ENCODE results near the gene PCSK9.

PCSK9 gene

DNA sequence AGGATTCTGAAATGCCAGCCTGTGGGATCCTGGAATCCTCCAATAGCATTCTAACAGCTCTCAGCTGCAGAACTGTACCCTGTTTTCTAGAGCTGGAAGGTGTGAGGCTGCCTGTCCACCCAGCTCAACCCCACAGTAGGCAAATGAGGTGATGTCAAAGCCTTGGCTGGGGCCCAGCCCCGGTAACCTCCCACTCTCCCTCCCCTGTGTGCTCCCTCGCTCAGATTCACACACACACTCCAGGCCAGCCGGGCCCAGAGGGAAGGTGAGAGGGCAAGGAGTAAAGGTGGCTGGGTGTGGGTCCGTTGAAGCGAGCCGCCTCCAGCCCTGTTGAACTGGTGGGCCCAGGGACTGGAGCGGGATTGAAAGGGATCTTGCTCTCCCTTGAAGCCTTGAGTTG lies 40.7 kb upstream of the PCSK9 start, which contains the start of gene BSND:
TSS of gene BSND (plus strand) at position 257 of the 400 bp plus-strand sequence. CDS start 254 bp downstream, outside the sequence.
- no peak within 1 kb of the TSS for H3K27ac ChIP-seq
- TF ChIP-seq, protein P1, sequence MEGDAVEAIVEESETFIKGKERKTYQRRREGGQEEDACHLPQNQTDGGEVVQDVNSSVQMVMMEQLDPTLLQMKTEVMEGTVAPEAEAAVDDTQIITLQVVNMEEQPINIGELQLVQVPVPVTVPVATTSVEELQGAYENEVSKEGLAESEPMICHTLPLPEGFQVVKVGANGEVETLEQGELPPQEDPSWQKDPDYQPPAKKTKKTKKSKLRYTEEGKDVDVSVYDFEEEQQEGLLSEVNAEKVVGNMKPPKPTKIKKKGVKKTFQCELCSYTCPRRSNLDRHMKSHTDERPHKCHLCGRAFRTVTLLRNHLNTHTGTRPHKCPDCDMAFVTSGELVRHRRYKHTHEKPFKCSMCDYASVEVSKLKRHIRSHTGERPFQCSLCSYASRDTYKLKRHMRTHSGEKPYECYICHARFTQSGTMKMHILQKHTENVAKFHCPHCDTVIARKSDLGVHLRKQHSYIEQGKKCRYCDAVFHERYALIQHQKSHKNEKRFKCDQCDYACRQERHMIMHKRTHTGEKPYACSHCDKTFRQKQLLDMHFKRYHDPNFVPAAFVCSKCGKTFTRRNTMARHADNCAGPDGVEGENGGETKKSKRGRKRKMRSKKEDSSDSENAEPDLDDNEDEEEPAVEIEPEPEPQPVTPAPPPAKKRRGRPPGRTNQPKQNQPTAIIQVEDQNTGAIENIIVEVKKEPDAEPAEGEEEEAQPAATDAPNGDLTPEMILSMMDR (conservative IDR thresholded peaks at IDR 0.05; ENCODE audit: low read depth), result no peak
- POLR2A ChIA-PET (ENCODE audit: low non-redundant PET), result no interaction called here
- CTCF ChIA-PET, result interaction anchor here (2.4 kb wide), 1 partner anchor 48 kb away, joined by 14 read pairs; no protein-coding TSS in a partner anchor
- DNase-seq (ENCODE audit: low spot score), result no peak

GRCh38 chr1:55000110-55001085 lies 39.0 kb upstream of the PCSK9 start:
- no peak overlapping the region for H3K27ac ChIP-seq
- TF ChIP-seq, protein P1 (conservative IDR thresholded peaks at IDR 0.05; ENCODE audit: low read depth), result no peak
- ChIA-PET POLR2A (ENCODE audit: low non-redundant PET) (no interaction called here), CTCF (interaction anchor here (0.6 to 2.4 kb wide), 3 partner anchors 50 to 344 kb away, joined by 3 to 14 read pairs (median 6); no protein-coding TSS in a partner anchor)
- no peak for DNase-seq (ENCODE audit: low spot score)

DNA sequence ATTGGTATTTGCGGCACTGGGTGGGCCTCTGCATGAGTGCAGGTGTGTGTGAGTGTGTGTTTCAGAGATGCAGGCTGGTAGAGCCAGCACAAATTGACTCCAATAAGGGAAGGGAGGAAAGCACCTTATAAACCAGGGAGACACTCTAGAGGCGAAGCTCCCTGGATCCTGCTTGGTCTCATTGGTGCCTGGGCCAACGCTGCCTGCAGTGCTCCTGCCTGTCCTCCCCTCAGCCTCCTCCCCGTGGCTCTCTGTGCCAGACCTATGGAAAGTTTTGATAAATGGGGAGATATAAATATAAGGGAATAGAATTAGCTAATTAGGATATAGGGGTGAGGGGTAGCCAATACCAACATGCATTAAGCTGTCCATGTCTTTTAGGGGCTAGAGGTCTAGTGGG lies 38.0 kb upstream of the PCSK9 start:
- H3K27ac ChIP-seq, result no peak overlapping the region
- no peak for DNase-seq (ENCODE audit: low spot score)
- ChIA-PET CTCF (no interaction called here), POLR2A (ENCODE audit: low non-redundant PET) (no interaction called here)
- TF ChIP-seq, protein P1 (conservative IDR thresholded peaks at IDR 0.05; ENCODE audit: low read depth), result no peak

DNA sequence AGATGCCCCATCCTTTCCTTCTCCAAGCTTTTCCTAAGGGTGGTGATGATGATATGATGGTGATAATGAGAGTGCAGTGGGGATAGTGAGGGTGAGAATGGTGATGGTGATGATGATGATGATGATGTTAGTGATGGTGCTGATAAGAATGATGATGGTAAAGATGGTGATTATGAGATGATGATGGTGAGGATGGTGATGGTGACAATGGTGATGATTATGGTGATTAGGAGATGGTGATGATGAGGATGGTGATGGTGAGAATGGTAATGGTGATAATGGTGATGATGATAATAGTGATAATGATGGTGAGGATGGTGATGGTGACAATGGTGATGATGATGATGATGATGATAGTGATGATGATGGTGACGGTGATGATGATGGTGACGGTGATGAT lies 36.7 kb upstream of the PCSK9 start:
- POLR2A ChIA-PET (ENCODE audit: low non-redundant PET), result no interaction called here
- no peak for DNase-seq (ENCODE audit: low spot score)
- H3K27ac ChIP-seq, result no peak overlapping the region
- TF ChIP-seq, protein P1 (conservative IDR thresholded peaks at IDR 0.05; ENCODE audit: low read depth), result no peak
- CTCF ChIA-PET, result interaction anchor here (0.6 to 3.1 kb wide), 6 partner anchors 10 to 87 kb away, joined by 3 to 12 read pairs (median 4); no protein-coding TSS in a partner anchor

- POLR2A ChIA-PET (ENCODE audit: low non-redundant PET), result no interaction called here
- TF ChIP-seq, protein P1 (conservative IDR thresholded peaks at IDR 0.05; ENCODE audit: low read depth), result no peak
Measured at GRCh38 chr1:55005351-55006140, 33.8 kb upstream of the PCSK9 start.

DNA sequence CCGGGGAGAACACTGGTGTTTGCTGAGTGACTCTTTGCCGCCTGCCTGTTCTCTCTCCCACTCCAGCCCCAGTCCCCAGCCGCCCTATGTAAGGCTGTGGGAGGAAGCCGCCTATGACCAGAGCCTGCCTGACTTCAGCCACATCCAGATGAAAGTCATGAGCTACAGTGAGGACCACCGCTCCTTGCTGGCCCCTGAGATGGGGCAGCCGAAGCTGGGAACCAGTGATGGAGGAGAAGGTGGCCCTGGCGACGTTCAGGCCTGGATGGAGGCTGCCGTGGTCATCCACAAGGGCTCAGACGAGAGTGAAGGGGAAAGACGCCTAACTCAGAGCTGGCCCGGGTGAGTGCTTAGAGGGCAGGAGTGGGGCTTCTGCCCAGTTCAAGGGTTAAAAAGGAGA lies 32.4 kb upstream of the PCSK9 start:
- H3K27ac ChIP-seq, result no peak overlapping the region
- POLR2A ChIA-PET (ENCODE audit: low non-redundant PET), result no interaction called here
- TF ChIP-seq, protein P1 (conservative IDR thresholded peaks at IDR 0.05; ENCODE audit: low read depth), result no peak
- CTCF ChIA-PET, result interaction anchor here (0.5 to 0.6 kb wide), 2 partner anchors 15 to 34 kb away, joined by 3 to 4 read pairs; no protein-coding TSS in a partner anchor
- DNase-seq (ENCODE audit: low spot score), result no peak

More at GRCh38 chr1:55005351-55006140, 33.8 kb upstream of the PCSK9 start:
- no peak for DNase-seq (ENCODE audit: low spot score)
- CTCF ChIA-PET, result interaction anchor here (0.7 to 1.0 kb wide), 2 partner anchors 9 to 61 kb away, joined by 3 to 5 read pairs; no protein-coding TSS in a partner anchor
- H3K27ac ChIP-seq, result no peak overlapping the region
